NCI-H2081 (cell line): ENCODE results near the gene HMX1.

ENCODE experiments used
- DNase-seq, 2 experiments: peaks; one replicate each; lab custom pipeline; 2025; lab: John Stamatoyannopoulos, UW

HMX1 gene

DNA sequence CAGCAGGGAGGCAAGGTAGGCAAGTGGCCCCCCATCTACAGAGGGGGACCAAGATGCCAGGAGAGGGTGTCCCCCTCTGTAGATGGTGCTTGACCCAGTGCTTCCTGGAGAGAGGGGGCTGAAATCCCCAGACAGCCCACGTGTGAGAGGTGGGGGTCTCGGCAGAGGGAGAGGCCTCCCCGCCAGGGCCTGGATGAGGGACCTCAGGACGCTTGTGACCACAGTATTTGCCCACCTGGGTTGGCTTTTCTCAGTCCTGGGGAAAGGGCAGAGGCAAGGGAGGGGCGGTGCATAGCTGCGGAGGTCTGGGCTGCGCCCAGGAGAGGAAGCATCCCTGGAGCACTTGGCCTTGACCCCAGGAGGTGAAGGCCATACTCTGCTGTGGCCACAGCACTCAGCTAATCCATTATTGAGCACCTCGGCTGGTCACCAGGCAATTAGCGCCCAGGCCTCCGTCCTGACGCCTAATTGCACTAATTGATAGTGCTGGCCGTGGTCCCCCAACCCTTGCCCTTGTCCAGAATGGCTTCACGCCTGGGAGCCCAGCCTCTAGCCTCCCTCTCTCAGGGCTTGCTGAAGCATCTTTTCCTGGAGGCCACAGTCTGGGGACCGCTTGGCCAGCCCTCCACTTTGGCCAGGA, 30.7 kb downstream of the HMX1 start:
- no peak for DNase-seq

DNA sequence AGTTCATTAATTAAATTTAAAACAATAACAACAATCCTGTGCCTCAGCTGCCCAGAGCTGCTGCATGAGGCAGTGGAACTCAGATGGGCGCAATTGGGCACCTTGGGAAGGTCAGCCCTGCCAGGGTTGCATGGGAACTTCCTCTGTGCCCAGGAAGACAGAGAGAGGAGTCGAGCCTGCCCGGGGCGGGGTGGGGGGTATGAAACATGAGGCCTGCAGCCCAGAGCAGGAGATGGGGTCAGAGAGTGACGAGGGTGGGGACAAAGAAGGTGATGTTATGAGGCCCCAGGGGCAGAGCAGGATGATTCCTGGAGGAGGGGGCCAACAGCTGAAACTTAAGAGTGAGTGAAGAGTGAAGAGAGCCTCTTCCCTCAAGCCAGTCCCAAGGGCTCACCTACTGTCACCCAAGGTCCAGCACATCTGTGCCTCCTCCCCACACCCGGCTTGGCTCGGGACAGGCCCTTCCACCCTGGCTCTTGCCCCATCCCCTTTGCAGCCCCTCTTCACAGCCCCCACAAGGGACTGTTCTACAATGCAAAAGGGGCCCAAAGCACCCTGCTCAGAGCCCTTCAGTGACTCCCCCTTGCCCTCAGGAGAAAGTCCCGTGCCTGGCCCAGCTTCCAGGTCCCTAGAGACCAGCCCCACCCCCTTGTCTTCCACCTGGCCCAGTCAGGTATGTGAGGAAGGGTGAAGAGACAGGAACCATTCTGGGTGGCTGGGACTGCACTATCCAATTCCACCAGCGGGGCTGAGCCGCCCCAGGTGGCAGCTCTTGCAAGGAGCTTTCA, 31.4 kb downstream of the HMX1 start:
- no peak for DNase-seq

DNA sequence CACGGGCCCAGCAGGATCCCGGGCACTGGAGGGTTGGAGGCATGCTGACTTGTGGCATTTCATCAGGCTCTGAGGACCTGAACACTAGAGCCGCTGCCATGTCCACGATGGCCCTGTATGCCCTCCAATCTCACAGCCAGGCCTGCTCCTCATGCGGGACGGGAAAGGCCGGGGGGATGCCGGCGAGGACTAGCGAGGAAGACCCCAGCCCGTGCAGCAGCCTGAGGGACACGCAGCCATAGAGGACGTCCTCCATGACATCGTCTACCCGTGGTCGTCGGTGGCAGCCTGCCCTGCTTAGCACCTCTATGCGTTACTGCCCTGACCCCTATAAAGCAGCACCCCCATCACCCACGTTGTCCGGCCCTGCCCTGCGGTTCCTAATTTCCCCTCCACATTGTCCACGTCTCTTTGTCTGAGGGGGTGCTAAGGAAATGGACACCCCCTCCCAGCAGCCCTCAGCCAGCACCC, 32.6 kb downstream of the HMX1 start:
- no peak for DNase-seq

DNA sequence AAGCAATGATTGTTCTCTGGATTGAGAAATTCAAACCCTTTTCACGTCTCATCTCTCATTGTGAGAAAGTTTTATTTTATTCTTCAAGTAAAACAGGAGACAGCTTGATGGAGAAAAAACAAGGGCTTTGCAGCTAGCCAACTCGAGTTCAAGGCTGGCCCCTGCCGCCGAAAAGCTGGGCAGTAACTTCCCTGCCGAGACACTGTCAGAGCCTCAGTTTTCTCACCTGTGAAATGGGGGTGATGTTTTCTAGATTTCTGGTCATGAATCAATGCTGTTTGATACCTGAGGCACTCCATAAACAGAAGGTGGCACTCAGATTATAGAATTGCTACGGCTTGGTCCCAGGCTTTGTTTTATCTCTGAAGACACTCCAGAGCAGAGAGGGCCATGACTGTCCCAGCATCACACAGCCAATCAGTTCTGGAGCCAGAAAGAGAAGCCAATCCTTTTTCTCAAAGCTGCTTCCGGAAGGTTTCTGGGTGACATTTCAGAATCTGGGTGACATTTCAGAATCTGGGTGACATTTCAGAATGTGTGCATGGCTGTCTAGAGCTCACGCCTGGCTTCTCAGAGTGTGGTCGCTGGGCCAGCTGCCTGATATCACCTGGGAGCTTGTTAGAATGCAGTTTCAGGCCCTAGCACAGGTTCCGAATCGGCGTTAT, 33.2 kb downstream of the HMX1 start:
- DNase-seq = no peak

DNA sequence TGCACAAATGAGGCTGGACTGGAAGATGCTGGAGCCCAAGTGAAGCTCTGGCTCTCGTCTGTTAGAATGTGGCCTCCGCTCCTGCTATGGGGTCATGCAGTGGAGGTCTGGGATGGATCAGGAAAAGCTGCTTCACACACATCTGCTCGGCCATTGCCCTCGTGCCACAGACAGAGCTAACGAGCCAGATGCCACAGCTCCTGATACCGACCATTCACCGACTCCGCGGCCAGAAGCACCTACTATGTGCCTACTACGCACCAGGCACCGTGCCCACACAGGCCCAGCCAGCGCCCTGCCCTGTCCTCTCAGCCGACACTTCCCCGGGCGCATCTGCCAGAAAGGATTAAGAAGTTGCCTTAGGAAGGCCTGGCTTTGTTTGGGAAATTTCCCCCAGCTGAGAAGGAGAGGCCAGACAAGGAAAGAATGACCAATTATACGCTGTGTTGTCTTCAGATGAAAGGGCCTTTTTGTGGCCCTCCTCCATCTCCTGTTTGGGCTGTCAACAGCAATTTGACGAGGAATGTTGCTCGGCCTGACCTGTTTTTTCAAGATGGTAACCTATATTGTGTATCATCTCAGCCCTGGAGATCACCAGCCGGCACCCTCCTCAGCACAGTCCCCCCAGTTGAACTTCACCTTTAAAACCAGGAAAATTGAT, 34.3 kb downstream of the HMX1 start:
- no peak for DNase-seq

DNA sequence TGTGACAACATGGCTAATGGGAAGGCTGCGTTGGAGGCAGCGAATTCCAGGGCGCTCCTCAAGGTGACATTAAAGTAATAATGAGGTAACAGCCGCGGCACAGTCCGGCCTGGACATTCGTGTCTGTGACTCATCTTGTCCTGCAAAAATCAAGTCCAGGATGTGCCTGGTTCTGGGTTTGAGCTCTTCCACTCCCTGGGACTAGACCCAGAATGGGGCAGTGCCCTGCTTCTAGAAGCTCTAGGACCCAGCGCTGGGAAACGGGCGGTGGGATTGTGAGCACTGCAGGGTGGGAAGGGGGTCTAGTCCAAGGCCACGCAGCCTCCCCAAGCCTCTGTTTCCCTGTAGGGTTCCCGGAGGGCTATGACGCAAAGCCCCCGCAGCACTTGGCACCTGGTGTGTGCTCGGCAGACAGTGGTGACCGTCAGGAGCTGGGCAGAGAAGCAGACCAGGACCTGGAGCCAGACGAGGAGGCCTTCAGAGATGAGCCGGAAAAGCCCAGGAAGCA, 34.9 kb downstream of the HMX1 start:
- DNase-seq = no peak

DNA sequence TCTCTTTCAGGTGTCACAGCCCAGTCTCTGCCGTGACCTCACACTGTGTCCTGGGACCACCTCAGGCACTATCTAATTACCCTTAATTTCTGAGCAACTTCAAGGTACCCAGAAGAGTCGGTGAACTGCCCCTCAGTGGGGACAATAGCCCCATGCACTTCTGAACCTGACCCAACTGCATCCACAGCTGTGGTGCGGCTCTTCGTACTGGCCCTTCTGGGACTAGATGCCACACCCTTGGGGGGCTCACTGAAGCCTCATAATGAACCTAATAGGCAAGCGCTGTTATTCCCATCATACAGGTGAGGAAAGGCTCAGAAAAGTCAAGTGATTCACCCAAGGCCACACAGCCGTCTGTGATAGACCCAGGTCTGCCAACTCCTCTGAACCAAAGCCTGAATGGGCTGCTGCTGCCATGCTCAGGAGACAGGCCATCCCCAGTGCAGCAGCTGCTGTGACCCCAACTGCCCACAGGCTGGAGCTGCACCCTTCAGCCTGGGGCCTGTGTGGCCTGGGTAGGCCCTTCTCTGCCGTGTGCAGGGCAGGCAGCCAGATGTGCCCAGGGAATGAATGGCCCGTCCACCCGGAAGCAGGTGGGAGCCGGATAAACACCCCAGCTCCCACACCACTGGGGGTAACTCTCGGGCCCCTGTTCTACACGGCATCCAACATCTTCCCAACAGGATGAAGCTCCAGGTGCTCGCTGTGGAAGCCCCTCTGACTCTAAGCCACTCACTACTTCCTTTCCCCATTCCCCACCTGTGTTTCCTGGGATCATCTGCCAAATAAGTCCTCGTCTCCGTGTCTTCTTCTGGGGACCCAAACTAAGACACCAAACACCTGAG, 35.9 kb downstream of the HMX1 start:
- no peak for DNase-seq

DNA sequence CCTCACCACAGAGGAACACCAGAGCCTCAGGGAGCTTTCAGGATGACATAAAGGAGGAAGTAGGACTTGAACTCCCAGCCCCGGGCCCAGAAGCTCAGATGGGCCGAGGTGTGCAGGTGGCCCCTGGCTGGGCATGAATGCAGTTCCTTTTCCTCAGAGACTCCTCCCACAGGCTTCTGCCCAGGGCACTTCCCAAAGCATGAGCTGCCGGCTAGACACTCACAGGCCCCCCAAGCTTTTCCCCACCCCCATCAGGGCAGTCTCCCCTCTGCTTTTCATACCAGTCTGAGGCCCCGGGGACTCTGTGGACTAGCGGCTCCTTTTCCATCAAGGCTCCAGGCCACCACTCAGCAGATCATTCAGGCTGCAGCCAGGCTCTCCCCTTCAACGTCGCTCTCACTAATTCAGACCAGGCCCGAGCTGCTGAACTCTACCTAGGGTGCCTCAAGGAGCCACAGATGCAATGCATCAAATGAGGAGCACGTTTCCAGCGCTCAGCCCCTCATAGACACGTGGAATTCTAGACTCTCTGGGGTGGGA, 36.9 kb downstream of the HMX1 start:
- DNase-seq = no peak

DNA sequence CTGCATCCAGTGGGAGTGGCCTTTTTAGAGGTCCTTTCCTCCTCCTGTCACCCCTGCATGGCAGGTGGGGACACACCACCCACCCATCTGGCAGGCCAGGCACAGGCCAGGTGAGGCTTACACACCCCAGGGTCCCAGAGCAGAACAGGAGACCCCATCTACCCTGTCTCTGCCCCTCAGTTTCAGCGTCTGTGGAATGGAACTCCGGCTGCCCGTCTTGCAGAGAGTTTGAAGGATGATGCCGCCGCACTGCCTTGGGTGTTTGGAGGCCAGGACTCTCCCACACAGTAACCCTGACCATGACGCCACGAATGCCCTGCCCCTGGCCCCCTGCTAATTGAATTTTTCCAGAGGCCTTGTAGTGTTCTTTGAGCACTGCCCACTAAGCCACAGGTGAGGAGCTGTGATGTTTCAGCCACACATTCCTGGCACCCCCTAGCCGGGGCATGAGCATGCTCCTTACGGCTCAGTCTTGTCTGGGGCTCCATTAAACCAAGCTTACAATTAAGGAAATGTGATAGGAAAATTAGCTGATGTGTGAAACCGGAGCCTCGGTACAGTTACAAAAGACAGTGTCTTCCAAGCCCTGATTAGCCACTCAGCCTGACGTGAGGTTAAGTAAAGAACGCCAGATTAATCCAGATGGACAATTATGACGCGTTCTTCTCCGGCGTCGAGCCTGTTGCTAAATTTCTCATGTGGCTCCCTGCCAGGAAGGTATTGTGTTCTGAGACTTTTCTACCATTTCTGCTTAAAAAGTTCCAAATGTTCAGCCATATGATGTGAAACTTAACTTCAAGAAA, 39.3 kb downstream of the HMX1 start:
- DNase-seq = no peak

DNA sequence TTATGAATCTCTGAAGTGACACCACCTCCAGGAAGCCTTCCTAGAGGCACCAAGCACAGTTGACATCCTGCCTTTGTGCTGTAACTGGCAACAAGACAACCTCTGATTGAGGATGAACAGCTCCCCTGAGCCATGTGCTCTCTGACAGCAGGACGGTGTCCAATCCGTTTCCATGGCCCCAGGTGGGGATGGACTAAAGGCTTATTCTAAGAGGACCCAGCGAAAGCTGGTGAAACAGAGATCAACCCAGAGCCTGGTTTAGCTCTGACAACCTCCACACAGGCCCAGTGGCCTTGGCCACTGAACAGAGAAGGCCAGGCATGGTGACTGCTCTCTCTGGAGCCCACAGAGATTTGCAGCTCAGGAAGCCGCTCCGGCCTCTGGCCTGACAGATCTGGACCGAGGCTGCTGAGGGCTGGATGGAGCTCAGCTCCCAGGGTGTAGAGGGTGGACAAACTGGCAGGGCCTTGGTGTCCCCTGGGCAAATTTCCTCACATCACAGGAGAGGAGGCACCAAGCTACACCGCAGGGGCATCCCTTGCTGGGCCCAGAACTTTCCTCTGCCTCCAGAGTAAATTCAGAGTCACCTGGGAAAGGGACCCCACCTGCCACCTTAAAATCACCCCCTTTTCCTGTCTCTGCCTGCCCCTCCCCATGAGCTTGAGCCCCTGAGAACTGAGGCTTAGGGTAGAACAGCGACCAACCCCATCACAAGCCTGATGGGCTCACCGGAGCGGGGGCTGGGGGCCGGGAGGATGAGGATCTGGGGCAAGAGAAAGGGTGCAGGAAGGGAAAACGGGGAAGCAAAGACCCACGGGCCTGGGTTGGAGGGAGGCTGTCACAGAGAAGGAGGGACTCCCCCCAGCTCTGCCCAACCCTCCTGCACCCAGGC, 40.2 kb downstream of the HMX1 start:
- DNase-seq = no peak

DNA sequence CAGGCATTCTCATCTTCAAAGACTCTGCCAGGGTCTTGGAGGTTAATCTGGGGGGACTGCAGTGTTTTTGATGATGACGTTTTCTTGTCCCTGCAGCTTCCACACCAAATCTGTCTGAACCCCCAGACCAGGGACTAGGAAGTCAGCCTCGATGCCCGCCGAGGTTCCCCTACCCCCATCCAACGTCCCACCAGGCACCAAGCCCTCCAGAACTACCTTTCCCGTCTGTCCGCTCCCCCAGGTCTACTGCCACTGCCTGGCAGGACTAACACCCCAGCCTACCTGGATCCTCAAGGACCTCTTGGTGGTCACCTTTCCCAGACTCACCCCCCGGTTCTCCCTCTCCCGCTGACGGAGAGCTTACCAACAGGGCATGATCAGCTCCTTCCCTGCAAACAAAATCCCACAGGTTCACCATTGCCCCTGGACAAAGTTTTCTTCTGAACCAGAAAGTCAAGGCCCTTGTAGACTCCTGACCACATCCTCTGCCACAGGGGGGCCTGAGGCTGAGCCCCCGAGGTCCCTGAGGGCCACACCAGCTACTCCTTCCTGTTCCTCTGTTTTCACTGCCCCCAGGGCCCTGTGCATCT, 40.9 kb downstream of the HMX1 start:
- no peak for DNase-seq

DNA sequence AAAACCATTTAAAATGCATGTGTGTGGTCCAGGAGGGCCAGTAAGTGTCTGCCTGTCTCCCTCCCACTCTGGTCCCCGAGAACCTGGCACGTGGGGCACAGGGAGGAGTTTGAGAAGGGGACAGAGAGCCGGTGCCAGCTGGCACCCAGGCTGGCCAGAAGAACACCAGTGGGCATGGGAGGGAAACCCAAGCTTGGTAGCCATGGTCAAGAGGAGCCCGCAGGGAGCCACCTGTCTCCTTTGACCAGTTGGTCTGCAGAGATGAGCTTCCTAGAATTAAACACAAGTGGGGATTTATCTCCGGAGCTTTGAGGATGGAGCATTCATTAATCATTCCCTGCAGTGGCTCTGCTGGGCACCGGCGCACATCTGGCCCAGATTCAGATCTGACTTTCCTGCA, 41.6 kb downstream of the HMX1 start:
- no peak for DNase-seq

DNA sequence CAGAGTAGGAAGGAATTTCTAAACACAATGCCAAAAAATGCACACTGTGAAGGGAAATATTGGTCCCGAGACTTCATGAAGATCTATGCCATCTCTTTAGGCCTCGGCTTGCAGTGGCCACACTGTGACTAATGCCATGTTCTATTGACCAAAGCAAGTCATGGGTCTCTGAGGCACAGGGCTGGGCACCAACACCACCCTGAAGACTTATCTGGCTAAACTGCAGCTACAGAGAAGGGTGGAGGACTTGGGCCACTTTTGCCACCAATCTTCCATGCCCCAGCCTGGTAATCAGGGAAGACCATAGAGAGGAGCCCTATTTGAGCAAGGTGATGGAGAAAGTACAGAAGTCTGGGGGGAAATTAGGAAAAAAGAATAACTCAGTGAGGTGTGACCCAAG, 42.1 kb downstream of the HMX1 start:
- no peak for DNase-seq

DNA sequence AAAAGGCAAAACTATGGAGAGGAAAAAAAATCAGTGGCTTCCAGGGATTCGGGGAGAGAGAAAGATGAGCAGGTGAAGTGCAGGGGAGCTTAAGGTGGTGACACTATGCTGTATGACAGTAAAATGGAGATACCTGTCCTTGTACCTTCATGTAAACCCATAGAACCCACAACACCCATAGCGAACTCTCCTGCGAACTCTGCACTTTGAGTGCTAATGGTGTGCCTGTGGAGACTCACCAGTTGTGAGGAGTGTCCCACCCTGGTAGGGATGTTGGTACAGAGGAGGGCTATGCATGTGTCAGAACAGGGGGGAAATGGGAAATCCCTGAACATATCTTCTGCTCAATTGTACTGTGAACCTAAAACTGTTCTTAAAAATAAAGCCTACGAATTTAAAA, 42.8 kb downstream of the HMX1 start:
- DNase-seq = no peak

DNA sequence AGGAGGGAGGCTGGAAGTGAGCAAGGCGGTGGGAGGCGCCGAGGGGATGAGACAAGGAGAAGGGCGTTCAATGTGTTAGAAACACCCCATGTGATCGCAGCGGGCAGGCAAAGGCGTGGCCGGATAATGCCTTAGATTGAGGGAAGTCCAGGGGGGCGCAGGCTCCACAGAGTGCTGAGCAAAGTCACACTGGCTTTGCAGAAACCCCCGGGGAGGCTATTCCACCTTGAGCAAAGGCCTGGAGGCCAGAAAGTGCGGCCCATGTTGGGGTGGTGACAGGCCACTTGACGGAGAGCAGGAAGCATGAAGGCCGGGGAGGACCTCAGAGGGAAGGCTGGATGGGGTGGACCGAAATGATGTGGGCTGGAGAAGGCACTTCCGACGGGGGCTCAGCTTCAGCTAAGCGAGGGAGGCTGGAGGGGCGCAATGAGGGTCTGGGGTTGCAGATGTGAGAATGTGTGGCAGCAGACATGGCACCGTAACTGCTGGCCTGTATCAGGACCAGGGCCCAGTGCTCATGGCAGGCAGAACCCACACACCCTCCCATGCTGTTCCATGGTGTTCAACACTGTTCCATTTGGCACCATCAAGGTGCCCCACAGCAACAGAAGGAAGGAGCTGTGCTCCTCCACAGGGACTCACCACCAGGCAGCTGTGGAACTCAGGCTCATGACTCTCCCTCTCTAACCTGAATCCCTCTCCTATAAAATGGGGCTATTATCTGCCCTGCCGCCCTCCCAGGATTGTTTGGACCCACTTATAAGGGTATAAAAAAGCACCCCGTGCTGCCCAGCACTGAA, 50.3 kb downstream of the HMX1 start:
- no peak for DNase-seq

DNA sequence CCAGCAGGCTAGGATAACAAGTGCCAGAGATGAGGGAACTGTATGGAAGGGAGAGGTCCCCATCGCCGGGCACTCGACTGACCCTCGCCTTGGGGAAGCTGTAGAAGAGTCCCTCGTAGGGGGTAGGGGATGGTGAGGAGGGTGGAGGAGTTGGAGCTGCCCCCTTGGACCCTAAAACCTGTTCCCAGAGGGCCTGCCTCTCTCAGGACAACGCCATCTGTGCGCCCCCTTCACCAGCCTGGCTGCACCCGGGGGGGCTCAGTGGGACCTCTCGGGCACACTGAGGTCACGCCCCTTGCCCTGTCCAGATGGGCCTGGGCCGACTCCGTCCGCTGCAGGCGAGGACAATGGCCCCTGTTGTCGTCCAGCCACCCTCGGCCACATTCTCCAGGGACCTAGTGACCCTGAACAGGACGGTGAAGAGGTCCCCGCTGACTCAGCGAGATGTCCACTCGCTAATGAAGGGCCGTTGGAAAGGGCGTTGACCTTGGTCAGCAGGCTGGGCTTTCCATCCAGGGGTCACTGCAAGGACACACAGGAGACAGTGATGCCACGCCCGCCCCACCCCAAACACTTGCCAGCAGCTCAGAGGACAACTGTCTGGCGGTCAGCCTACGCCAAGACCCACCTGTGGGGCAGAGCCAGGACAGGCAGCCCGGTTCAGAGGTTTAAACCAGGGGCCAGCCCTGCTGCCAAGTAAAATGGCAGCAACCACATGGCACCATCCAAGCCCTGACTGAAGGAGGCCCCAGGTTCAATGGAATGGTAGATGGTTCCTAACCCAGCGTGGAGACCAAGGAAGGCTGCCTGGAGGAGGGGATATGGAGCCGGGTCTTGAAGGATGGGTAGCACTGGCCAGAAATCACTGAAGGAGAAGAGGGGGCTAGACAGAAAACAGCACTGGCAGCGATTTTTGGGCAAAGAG, 51.2 kb downstream of the HMX1 start:
- no peak for DNase-seq
